Osteocyte (in vitro differentiated cells): Measurements from ENCODE around the gene DCAF15. TPM values are rescaled to one million over a fixed set of nuclear protein-coding genes. Genes with fewer than 3 reads are reported as not detected.

ENCODE experiments used
- DNase-seq: peaks from one replicate; pipeline ENCODE4 v3.0.0; 2021; ENCODE audit warnings: mixed read lengths; ENCODE audit not compliant: unreplicated experiment; ENCODE audit errors: extremely low spot score
- H3K27ac Mint-ChIP-seq: one replicate; pipeline ENCODE4 v1.8.0; 2021; ENCODE audit warnings: mild to moderate bottlenecking, mixed read lengths; ENCODE audit not compliant: unreplicated experiment
- H3K27me3 Mint-ChIP-seq: one replicate; pipeline ENCODE4 v1.8.0; 2021; ENCODE audit warnings: mixed read lengths; ENCODE audit not compliant: unreplicated experiment
- H3K36me3 Mint-ChIP-seq: one replicate; pipeline ENCODE4 v1.8.0; 2021; ENCODE audit warnings: mixed read lengths; ENCODE audit not compliant: unreplicated experiment
- H3K4me1 Mint-ChIP-seq: one replicate; pipeline ENCODE4 v1.8.0; 2021; ENCODE audit warnings: mixed read lengths; ENCODE audit not compliant: unreplicated experiment
- H3K4me3 Mint-ChIP-seq: one replicate; pipeline ENCODE4 v1.8.0; 2021; ENCODE audit warnings: mild to moderate bottlenecking, moderate library complexity, mixed read lengths; ENCODE audit not compliant: unreplicated experiment
- H3K9me3 Mint-ChIP-seq: one replicate; pipeline ENCODE4 v1.8.0; 2021; ENCODE audit warnings: mixed read lengths; ENCODE audit not compliant: unreplicated experiment
- CTCF ChIP-seq: fragments of 200-600 bp; sonication (generic); IDR thresholded peaks from 2 replicates; pipeline ENCODE4 v1.5.0; 2021; ENCODE audit warnings: antibody characterized with exemption, mild to moderate bottlenecking, moderate library complexity
- total RNA-seq: library from RNA; stranded (reverse); gene quantifications from 2 replicates; pipeline ENCODE4 v1.2.1, GENCODE V29; 2021

DCAF15 gene
- total RNA-seq, 1 donor from 2014 or later = 29.3 TPM

- Mint-ChIP-seq H3K4me1 (peaks cover 18% of the 10 kb centered on the region), H3K9me3 (no peaks in the 10 kb centered on the region), H3K4me3 (peak overlapping the region; percentile 96), H3K27ac (peak overlapping the region; percentile 100), H3K36me3 (no peaks in the 10 kb centered on the region), H3K27me3 (no peaks in the 10 kb centered on the region)
- peak; percentile 97 for DNase-seq
- no peak for TF ChIP-seq CTCF
These were observed 53.2 kb downstream of the DCAF15 start for GRCh38 chr19:14005349-14006084.

GRCh38 chr19:14006085-14006765, 53.9 kb downstream of the DCAF15 start, which contains the start of gene RFX1:
Gene RFX1, minus strand, starts transcription at chr19:14006320. Its CDS starts 12,477 bp downstream, at chr19:13993843.
- DNase-seq = peak; percentile 100
- Mint-ChIP-seq H3K4me3 (peak within 1 kb of the TSS; percentile 96), H3K9me3 (no peaks in the 10 kb centered on the region), H3K27ac (peak within 1 kb of the TSS; percentile 100), H3K36me3 (no peaks in the 10 kb centered on the region), H3K4me1 (peaks cover 15% of the 10 kb centered on the region), H3K27me3 (no peaks in the 10 kb centered on the region)
- no peak for TF ChIP-seq CTCF

- H3K9me3 Mint-ChIP-seq = no peaks in the 10 kb centered on the region
- peak overlapping the region; percentile 96 for H3K4me3 Mint-ChIP-seq
- no peak for TF ChIP-seq CTCF
- DNase-seq = peak; percentile 96
- H3K27ac Mint-ChIP-seq = peak overlapping the region; percentile 100
- no peaks in the 10 kb centered on the region for H3K36me3 Mint-ChIP-seq
- H3K27me3 Mint-ChIP-seq = no peaks in the 10 kb centered on the region
- H3K4me1 Mint-ChIP-seq = peaks cover 15% of the 10 kb centered on the region
These were observed 54.7 kb downstream of the DCAF15 start for GRCh38 chr19:14006766-14007562.

Other genes with a start within 250 kb of the DCAF15 start
- 18.6 and 22.5 TPM in 2 replicates for gene MRI1, start 188.0 kb upstream of the DCAF15 start, total RNA-seq
- gene C19orf53, start 178.1 kb upstream of the DCAF15 start, total RNA-seq = 82.4 and 86.6 TPM in 2 replicates
- 14.0 and 15.1 TPM in 2 replicates for gene ZSWIM4, start 157.1 kb upstream of the DCAF15 start, total RNA-seq
- 1.1 and 3.5 TPM in 2 replicates for gene NANOS3, start 75.4 kb upstream of the DCAF15 start, total RNA-seq
- 3.7 and 4.1 TPM in 2 replicates for gene BRME1, start 46.4 kb upstream of the DCAF15 start, total RNA-seq
- gene CC2D1A, start 46.3 kb upstream of the DCAF15 start, total RNA-seq = 44.3 and 51.3 TPM in 2 replicates
- 2.3 and 2.4 TPM in 2 replicates for gene PODNL1, start 14.1 kb upstream of the DCAF15 start, total RNA-seq
- gene RFX1, start 53.8 kb downstream of the DCAF15 start, total RNA-seq = 12.3 and 15.7 TPM in 2 replicates
- gene RLN3, start 75.6 kb downstream of the DCAF15 start, total RNA-seq = not detected in 2 replicates
- gene IL27RA, start 79.3 kb downstream of the DCAF15 start, total RNA-seq = 1.8 and 1.9 TPM in 2 replicates
- gene PALM3, start 109.6 kb downstream of the DCAF15 start, total RNA-seq = 0.30 and 0.63 TPM in 2 replicates
- 1.8 and 2.1 TPM in 2 replicates for gene MISP3, start 120.3 kb downstream of the DCAF15 start, total RNA-seq
- gene C19orf67, start 133.3 kb downstream of the DCAF15 start, total RNA-seq = 0.54 TPM in 1 of 2 replicates, not detected in the other
- 34.9 and 38.9 TPM in 2 replicates for gene SAMD1, start 138.2 kb downstream of the DCAF15 start, total RNA-seq
- 109 and 115 TPM in 2 replicates for gene PRKACA, start 165.3 kb downstream of the DCAF15 start, total RNA-seq
- 4.5 and 5.5 TPM in 2 replicates for gene ASF1B, start 184.1 kb downstream of the DCAF15 start, total RNA-seq